ENCODE data around the gene CAMK2N2. TPM values are rescaled to one million over a fixed set of nuclear protein-coding genes. Genes with fewer than 3 reads are reported as not detected.

Gene CAMK2N2
- total and polyA plus RNA-seq, 9 of the 15 experiments (the other 6 are each of a cell fraction or from before 2014, with no cell fraction given) = 0.08 to 0.22 (median 0.11) TPM; not detected in 5

DNA sequence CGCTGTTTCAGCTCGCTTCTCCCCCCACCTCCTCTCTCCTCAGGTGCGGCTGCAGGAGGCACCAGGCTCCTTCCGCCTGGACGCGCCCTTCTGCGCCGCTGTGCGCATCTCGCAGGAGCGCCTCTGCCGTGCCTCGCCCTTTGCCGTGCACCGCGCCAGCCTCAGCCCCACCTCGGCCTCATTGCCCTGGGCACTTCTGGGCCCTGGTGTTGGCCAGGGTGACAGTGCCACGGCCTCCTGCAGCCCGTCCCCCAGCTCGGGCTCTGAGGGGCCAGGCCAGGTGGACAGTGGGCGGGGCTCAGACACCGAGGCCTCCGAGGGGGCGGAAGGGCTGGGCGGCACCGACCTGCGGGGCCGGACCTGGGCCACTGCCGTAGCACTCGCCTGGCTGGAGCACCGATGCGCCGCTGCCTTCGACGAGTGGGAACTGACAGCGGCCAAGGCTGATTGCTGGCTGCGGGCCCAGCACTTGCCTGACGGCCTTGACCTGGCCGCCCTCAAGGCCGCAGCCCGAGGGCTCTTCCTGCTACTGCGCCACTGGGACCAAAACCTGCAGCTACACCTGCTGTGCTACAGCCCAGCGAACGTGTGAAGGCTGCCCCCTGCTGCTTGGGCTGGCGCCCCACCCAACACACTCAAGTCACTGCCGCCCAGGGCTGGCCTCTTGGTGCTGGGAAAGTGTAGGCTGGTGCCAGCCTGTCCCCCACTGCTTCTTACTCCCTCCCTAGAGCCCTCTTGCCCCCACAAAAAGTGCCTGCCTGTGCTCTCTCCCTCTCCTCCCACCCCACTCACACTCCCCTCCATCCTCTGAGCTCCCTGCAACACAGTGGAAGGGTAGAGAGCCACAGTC is 19.7 kb downstream of the CAMK2N2 start (continued):
- peak; percentile 31 to 44; a peak in 1 of 4 replicates for TF ChIP-seq MAZ (CRISPR knock-in tag; conservative IDR thresholded peaks at IDR 0.05 in 1 of 2, IDR thresholded peaks at IDR 0.05 in 1 of 2)
- TF ChIP-seq NCOA1 (IDR thresholded peaks at IDR 0.05; ENCODE audit: low read depth) = no peak
- peak; percentile 89 for TF ChIP-seq ESRRA (IDR thresholded peaks at IDR 0.05; ENCODE audit: borderline replicate concordance, low read depth)
- TF ChIP-seq CREM (IDR thresholded peaks at IDR 0.05; ENCODE audit: low read depth) = peak; percentile 43; the same call in 1 of the 2 replicates
- peak; percentile 72 for TF ChIP-seq CXXC5 (CRISPR knock-in tag; IDR thresholded peaks at IDR 0.05)
- TF ChIP-seq RHOXF2B (CRISPR knock-in tag; conservative IDR thresholded peaks at IDR 0.05) = 0 out of 2 replicates have a peak, but pooled peaks have one; percentile 13
- TF ChIP-seq MEF2A (IDR thresholded peaks at IDR 0.05; ENCODE audit: control insufficient read depth, low read depth, low read length) = no peak
- TF ChIP-seq HNRNPL (IDR thresholded peaks at IDR 0.05; ENCODE audit: low read depth, low read length) = peak; percentile 52; the same call in 1 of the 2 replicates
- peak; percentile 38; the same call in 1 of the 2 replicates for TF ChIP-seq ARID1B (IDR thresholded peaks at IDR 0.05)
- no peak for TF ChIP-seq LCOR (CRISPR knock-in tag; IDR thresholded peaks at IDR 0.05)
- peak; percentile 77 for TF ChIP-seq POLR2G (IDR thresholded peaks at IDR 0.05; ENCODE audit: low read depth, low read length)
- TF ChIP-seq, protein P1, sequence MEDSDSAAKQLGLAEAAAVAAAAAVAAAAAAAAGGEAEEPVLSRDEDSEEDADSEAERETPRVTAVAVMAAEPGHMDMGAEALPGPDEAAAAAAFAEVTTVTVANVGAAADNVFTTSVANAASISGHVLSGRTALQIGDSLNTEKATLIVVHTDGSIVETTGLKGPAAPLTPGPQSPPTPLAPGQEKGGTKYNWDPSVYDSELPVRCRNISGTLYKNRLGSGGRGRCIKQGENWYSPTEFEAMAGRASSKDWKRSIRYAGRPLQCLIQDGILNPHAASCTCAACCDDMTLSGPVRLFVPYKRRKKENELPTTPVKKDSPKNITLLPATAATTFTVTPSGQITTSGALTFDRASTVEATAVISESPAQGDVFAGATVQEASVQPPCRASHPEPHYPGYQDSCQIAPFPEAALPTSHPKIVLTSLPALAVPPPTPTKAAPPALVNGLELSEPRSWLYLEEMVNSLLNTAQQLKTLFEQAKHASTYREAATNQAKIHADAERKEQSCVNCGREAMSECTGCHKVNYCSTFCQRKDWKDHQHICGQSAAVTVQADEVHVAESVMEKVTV (CRISPR knock-in tag; IDR thresholded peaks at IDR 0.05) = 0 out of 2 replicates have a peak, but pooled peaks have one; percentile 10
- TF ChIP-seq, protein P2, sequence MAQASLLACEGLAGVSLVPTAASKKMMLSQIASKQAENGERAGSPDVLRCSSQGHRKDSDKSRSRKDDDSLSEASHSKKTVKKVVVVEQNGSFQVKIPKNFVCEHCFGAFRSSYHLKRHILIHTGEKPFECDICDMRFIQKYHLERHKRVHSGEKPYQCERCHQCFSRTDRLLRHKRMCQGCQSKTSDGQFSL (CRISPR knock-in tag; IDR thresholded peaks at IDR 0.05) = peak; percentile 85
- TF ChIP-seq, protein P2 (tag; IDR thresholded peaks at IDR 0.05) = no peak
- no peak for TF ChIP-seq BRD4 (IDR thresholded peaks at IDR 0.05)
- peak; percentile 84 for TF ChIP-seq STAG1 (CRISPR knock-in tag; IDR thresholded peaks at IDR 0.05; ENCODE audit: borderline replicate concordance)
- no peak for TF ChIP-seq JUN (IDR thresholded peaks at IDR 0.05; ENCODE audit: borderline replicate concordance, low read depth, low read length)
- 0 out of 2 replicates have a peak, but pooled peaks have one; percentile 26 for TF ChIP-seq JUN (CRISPR knock-in tag; IDR thresholded peaks at IDR 0.05; ENCODE audit: borderline replicate concordance)
- TF ChIP-seq DDX20 (tag; IDR thresholded peaks at IDR 0.05; ENCODE audit: low read depth) = no peak
- TF ChIP-seq, protein P3, sequence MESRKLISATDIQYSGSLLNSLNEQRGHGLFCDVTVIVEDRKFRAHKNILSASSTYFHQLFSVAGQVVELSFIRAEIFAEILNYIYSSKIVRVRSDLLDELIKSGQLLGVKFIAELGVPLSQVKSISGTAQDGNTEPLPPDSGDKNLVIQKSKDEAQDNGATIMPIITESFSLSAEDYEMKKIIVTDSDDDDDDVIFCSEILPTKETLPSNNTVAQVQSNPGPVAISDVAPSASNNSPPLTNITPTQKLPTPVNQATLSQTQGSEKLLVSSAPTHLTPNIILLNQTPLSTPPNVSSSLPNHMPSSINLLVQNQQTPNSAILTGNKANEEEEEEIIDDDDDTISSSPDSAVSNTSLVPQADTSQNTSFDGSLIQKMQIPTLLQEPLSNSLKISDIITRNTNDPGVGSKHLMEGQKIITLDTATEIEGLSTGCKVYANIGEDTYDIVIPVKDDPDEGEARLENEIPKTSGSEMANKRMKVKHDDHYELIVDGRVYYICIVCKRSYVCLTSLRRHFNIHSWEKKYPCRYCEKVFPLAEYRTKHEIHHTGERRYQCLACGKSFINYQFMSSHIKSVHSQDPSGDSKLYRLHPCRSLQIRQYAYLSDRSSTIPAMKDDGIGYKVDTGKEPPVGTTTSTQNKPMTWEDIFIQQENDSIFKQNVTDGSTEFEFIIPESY (CRISPR knock-in tag; IDR thresholded peaks at IDR 0.05) = peak; percentile 93
- peak; percentile 14; the same call in 1 of the 2 replicates for TF ChIP-seq TCF3 (CRISPR knock-in tag; IDR thresholded peaks at IDR 0.05)
- TF ChIP-seq GABPB1 (CRISPR knock-in tag; IDR thresholded peaks at IDR 0.05) = peak; percentile 48; the same call in 1 of the 2 replicates
- TF ChIP-seq POLR2AphosphoS5 (IDR thresholded peaks at IDR 0.05; ENCODE audit: control insufficient read depth, insufficient read depth, low read depth, low read length) = peak; percentile 57; the same call in 1 of the 2 replicates

Measured in K562 (cell line).